ENCODE measurements around the gene OR10G4.
A peak's percentile ranks its signal among the peaks of the same experiment; 100 is the strongest.
"Not testable (repeated sequence)": the region's sequence is repeated elsewhere in the genome, so short reads cannot be mapped to it uniquely, and the experiment has no call there.

Gene OR10G4, protein sequence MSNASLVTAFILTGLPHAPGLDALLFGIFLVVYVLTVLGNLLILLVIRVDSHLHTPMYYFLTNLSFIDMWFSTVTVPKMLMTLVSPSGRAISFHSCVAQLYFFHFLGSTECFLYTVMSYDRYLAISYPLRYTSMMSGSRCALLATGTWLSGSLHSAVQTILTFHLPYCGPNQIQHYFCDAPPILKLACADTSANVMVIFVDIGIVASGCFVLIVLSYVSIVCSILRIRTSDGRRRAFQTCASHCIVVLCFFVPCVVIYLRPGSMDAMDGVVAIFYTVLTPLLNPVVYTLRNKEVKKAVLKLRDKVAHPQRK

GRCh38 chr11:124012697-124013096 lies at the start of gene OR10G4:
Gene OR10G4 (plus strand): TSS chr11:124012997. CDS start chr11:124015575, 2,578 bp downstream.
- DNase-seq: no peak

GRCh38 chr11:123973816-123974215 lies 39.0 kb upstream of the OR10G4 start:
- DNase-seq: no peak

DNA sequence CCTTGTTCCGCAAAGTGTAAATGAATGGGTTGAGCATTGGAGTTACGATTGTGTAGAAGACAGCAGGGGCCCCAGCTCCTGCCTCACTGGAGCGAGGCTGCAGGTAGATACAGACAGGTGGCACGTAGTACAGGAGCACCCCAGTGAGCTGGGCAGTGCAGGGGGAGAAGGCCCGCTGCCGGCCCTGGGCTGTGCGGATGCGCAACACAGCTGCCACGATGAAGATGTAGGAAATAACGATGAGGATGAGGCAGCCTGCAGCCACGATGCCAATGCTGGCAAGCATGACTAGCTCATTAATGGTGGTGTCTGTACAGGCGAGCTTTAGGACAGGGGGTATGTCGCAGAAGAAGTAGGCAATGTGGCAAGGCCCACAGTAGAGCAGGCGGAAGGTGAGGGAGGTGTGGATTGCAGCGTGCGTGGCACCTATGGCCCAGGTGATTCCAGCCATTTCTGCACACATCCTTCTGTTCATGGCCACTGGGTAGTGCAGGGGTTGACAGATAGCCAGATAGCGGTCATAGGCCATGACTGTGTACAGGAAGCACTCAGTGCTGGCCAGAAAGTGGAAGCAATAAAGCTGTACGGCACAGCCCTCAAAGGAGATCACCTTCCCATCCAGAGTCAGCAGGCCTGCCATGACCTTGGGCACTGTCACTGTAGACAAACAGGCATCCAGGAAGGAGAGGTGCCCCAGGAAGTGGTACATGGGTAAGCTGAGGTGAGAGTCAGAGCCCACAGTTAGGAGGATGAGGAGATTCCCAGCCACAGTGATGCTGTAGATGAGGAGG lies 35.8 kb upstream of the OR10G4 start:
- no peak for DNase-seq

DNA sequence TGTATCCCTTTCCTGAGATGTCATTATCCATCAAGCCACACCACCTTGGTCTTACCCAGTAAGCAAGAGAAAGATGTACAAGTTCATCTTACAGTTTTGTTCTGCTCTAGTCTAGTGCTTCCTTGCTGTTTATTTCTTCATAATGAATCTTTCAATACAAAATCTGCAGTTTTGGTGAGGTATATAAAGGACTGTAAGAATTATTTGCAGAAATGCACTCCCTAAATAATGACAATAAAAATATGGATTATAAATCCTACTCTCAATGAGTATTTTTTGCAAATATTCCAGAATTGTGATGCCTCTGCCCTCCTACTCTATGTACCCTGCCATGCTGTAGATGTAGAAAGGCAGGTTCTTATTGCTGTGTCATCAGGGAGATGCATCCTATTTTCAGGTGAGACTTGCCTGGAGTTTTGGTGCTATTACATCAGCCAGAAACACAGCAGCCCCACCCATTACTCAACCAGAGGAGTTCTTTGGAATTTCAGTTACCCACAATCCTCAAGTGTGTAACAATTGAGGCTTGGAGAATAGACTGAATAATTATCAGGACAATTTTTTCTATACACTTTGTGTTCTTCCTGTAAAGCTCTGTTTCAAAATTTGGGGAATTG lies 35.0 kb upstream of the OR10G4 start, which contains the start of gene OR10S1:
Gene OR10S1 (minus strand): TSS at position 51 of the 617 bp plus-strand sequence. CDS start 117 bp downstream, outside the sequence.
- DNase-seq: no peak

- no peak for DNase-seq
Observed at GRCh38 chr11:123979311-123979710, 33.5 kb upstream of the OR10G4 start.

GRCh38 chr11:123995119-123995518 lies 17.7 kb upstream of the OR10G4 start, which contains the start of gene OR10G6:
Gene OR10G6 (minus strand): TSS chr11:123995161. CDS start chr11:123995161, 0 bp downstream.
- no peak for DNase-seq

DNA sequence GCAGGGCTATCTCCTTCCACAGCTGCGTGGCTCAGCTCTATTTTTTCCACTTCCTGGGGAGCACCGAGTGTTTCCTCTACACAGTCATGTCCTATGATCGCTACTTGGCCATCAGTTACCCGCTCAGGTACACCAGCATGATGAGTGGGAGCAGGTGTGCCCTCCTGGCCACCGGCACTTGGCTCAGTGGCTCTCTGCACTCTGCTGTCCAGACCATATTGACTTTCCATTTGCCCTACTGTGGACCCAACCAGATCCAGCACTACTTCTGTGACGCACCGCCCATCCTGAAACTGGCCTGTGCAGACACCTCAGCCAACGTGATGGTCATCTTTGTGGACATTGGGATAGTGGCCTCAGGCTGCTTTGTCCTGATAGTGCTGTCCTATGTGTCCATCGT lies 3.0 kb downstream of the OR10G4 start:
- not testable (repeated sequence) for DNase-seq

- DNase-seq: no peak
Observed at GRCh38 chr11:124026498-124026897, 13.7 kb downstream of the OR10G4 start, which contains the start of gene OR10G8. Gene OR10G8 (plus strand): TSS chr11:124026798. CDS start chr11:124029623, 2,825 bp downstream.

DNA sequence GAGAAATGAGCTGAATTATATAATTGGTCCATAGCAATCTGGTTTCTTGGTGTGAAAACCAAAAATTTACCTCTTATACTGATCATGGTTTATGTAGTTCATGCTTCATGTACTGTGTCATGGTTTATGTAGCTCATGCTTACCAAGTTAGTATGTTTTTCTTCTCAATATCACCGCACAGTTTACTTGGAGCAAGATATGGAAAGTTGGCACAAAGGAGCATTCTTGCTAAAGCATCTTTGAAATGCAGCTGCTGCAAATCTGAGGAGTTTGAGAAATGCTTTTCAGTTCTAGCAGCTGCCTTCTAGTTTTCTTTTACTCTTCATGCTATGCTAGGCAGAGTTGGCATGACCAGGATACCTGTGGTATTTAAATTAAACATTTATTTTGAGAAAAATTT lies 23.9 kb downstream of the OR10G4 start:
- DNase-seq: no peak

DNA sequence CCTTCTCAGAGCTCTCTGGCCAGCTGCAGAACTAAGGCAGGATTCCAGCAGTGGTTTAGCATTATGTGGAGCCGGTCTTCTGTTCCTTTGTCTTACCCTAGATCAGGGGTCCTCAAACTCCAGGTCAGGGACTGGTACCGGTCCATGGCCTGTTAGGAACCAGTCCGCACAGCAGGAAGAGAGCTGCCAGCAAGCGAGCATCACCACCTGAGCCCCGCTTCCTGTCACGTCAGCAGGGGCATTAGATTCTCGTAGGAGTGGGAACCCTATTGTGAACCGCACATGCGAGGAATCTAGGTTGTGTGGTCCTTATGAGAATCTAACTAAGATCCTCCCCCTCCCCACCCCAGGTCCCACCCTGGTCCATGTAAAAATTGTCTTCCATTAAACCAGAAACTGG lies 26.8 kb downstream of the OR10G4 start:
- no peak for DNase-seq

GRCh38 chr11:124041254-124041653 lies 28.5 kb downstream of the OR10G4 start, which contains the start of gene OR10G7:
Gene OR10G7 (minus strand): TSS chr11:124041325. CDS start chr11:124039001, 2,324 bp downstream.
- DNase-seq: no peak

DNA sequence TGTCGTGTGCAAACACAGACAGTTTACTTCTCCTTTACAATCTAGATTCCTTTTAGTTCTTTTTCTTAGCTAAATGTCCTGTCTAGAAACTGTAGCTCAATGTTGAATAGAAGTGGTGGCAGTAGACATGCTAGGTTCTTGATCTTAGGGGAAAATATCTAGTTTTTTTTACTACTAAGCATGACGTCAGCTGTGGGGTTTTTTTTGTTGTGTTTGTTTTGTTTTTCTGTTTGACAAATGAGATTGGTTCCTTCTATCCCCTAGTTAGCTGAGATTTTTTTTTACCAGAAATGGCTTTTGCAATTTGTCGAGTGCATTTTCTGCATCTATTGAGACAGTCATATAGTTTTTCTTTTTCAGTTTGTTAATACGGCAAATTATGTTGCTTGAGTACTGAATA lies 30.6 kb downstream of the OR10G4 start:
- DNase-seq: no peak

DNA sequence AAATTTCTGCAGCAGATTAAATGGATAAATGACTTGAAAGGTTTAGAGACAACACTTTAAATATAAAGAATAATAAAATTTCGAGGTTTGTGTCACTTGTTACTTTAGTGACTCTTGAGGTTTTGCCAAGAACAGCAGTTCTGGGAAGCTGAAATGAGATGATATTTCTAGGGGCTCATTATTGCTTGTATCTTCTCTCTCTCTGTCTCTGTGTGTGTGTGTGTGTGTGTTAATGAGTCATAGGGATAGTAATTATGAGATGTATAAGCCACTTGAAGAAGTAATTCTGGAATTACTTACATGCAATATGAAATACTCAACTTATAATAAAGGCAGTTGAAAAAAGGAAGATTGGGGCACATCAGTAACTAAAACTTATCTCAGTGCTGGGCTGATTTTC lies 38.0 kb downstream of the OR10G4 start:
- DNase-seq: peak in 1 of 2 experiments; percentile 11

GRCh38 chr11:124052966-124053365 lies 40.2 kb downstream of the OR10G4 start:
- no peak for DNase-seq

Data from NCI-H524 (cell line).